B cell (primary cell): ENCODE data around the gene EEF1A1. TPM values are rescaled to one million over a fixed set of nuclear protein-coding genes. Genes with fewer than 3 reads are reported as not detected.
"Not testable (repeated sequence)": the region's sequence is repeated elsewhere in the genome, so short reads cannot be mapped to it uniquely, and the experiment has no call there.

Source experiments
- ATAC-seq: fragments of 200-7000 bp; cut with Tn5 transposase; one replicate; pipeline ENCODE4 v1.10.0; 2021; ENCODE audit warnings: low read depth, mild to moderate bottlenecking, moderate number of reproducible peaks, moderate library complexity
- CTCF ChIA-PET: fragments of 350-600 bp; sonication (Branson Sonifier 250); formaldehyde crosslinking; loops from one replicate; lab custom pipeline; 2021; ENCODE audit warnings: antibody characterized with exemption, inconsistent platforms; lab: Charles Lee
- POLR2A ChIA-PET: fragments of 350-600 bp; sonication (Branson Sonifier 250); formaldehyde crosslinking; loops from one replicate; lab custom pipeline; 2021; ENCODE audit warnings: antibody characterized with exemption; lab: Charles Lee
- DNase-seq: peaks from one replicate; pipeline ENCODE4 v3.0.0; 2013
- H2AFZ ChIP-seq: 2 replicates; pipeline ENCODE4 v1.6.1; 2012; ENCODE audit warnings: mild to moderate bottlenecking, low read depth, low read length; ENCODE audit not compliant: insufficient read depth, poor library complexity, severe bottlenecking
- H3K27ac ChIP-seq, 2 donors: 1 replicate in 1 of 2; 2 replicates in 1 of 2; pipeline ENCODE4 v1.5.1; 2012 to 2013; ENCODE audit warnings: low read length in 2 of 2, mild to moderate bottlenecking in 2 of 2, moderate library complexity in 1 of 2
- H3K27me3 ChIP-seq, 4 experiments: fragments of 200-600 bp in 1 of 4; sonication (generic) in 1 of 4; replicated peaks in 1 of 4; 1 replicate in 2 of 4; 2 replicates in 2 of 4; pipeline versions ENCODE4 v1.6.1 to v1.7.0; 2013 to 2016; ENCODE audit warnings: low read length in 3 of 4, mild to moderate bottlenecking in 2 of 4, mixed read lengths in 1 of 4, moderate library complexity in 1 of 4; ENCODE audit not compliant: insufficient read depth in 4 of 4, control insufficient read depth in 3 of 4; ENCODE audit errors: control extremely low read depth in 1 of 4
- H3K36me3 ChIP-seq, 2 experiments: replicated peaks in 1 of 2; 1 replicate in 1 of 2; 2 replicates in 1 of 2; pipeline versions ENCODE4 v1.6.1 to v1.7.1; 2013; ENCODE audit warnings: low read length in 1 of 2; ENCODE audit not compliant: insufficient read depth in 2 of 2, control insufficient read depth in 1 of 2; ENCODE audit errors: control extremely low read depth in 1 of 2, extremely low read depth in 1 of 2
- H3K4me1 ChIP-seq, 2 donors: fragments of 200-600 bp in 1 of 2; sonication (generic) in 1 of 2; 1 replicate in 1 of 2; 2 replicates in 1 of 2; pipeline versions ENCODE4 v1.5.1 to v1.6.1; 2013 to 2017; ENCODE audit warnings: low read length in 2 of 2; ENCODE audit not compliant: control insufficient read depth in 2 of 2, insufficient read depth in 2 of 2
- H3K4me2 ChIP-seq: replicated peaks from 2 replicates; pipeline ENCODE3; 2012; ENCODE audit warnings: mild to moderate bottlenecking, low read depth, low read length; ENCODE audit not compliant: poor library complexity, severe bottlenecking
- H3K4me3 ChIP-seq, 5 experiments: fragments of 200-600 bp in 1 of 5; sonication (generic) in 1 of 5; 1 replicate in 3 of 5; 2 replicates in 2 of 5; pipeline versions ENCODE4 v1.5.1 to v1.7.0; 2011 to 2016; ENCODE audit warnings: low read length in 4 of 5, mild to moderate bottlenecking in 4 of 5, low read depth in 2 of 5, control low read depth in 1 of 5, moderate library complexity in 1 of 5; ENCODE audit not compliant: insufficient read depth in 1 of 5; ENCODE audit errors: control extremely low read depth in 1 of 5, extremely low read depth in 1 of 5
- H3K79me2 ChIP-seq: fragments of 200-600 bp; sonication (generic); one replicate; pipeline ENCODE4 v1.6.0; 2016; ENCODE audit warnings: low read length; ENCODE audit not compliant: control insufficient read depth, insufficient read depth
- H3K9ac ChIP-seq: fragments of 200-600 bp; sonication (generic); 2 replicates; pipeline ENCODE4 v1.6.1; 2017; ENCODE audit warnings: mild to moderate bottlenecking, low read length, moderate library complexity
- H3K9me3 ChIP-seq, 3 donors: one replicate each; pipeline versions ENCODE4 v1.6.1 to v1.7.1; 2013; ENCODE audit warnings: low read length in 2 of 3; ENCODE audit not compliant: control insufficient read depth in 2 of 3, insufficient read depth in 1 of 3; ENCODE audit errors: control extremely low read depth in 1 of 3
- H4K20me1 ChIP-seq: 2 replicates; pipeline ENCODE4 v1.6.0; 2012; ENCODE audit warnings: mild to moderate bottlenecking, low read length; ENCODE audit not compliant: insufficient read depth, control insufficient read depth, poor library complexity, severe bottlenecking
- H3K27ac Mint-ChIP-seq: one replicate; pipeline ENCODE4 v1.8.0; 2021; ENCODE audit warnings: mixed read lengths
- H3K27me3 Mint-ChIP-seq: one replicate; pipeline ENCODE4 v1.8.0; 2021; ENCODE audit warnings: mixed read lengths
- H3K4me1 Mint-ChIP-seq: one replicate; pipeline ENCODE4 v1.8.0; 2021; ENCODE audit warnings: mixed read lengths
- H3K4me3 Mint-ChIP-seq: one replicate; pipeline ENCODE4 v1.8.0; 2021; ENCODE audit warnings: mixed read lengths
- H3K9me3 Mint-ChIP-seq: one replicate; pipeline ENCODE4 v1.8.0; 2022; ENCODE audit warnings: mixed read lengths; ENCODE audit not compliant: insufficient read depth
- EZH2 ChIP-seq: IDR thresholded peaks from 2 replicates; pipeline ENCODE4 v1.6.1; 2012; ENCODE audit warnings: borderline replicate concordance, low read depth, mild to moderate bottlenecking, moderate library complexity, low read length; ENCODE audit not compliant: insufficient read depth, poor library complexity, severe bottlenecking
- WGBS: methylation state at CpG from one replicate; pipeline ENCODE4 v1.1.5; 2013; ENCODE audit warnings: missing lambda C conversion rate; ENCODE audit not compliant: insufficient coverage; 5-methylcytosine and 5-hydroxymethylcytosine counted together
- intact Hi-C: fragments of 100-400 bp; cut with micrococcal nuclease; formaldehyde crosslinking; loops from one replicate; pipeline ENCODE4 v1.10.0; 2022
- polyA plus RNA-seq: library from polyadenylated mRNA; depleted of rRNA; stranded (reverse); fragments of >200 nt; gene quantifications from 2 replicates; pipeline ENCODE4 v1.2.3, GENCODE V29; 2012
- total RNA-seq, 2 donors: library from RNA; stranded (reverse); fragments of 120-200 nt in 1 of 2; gene quantifications; 1 replicate in 1 of 2; 2 replicates in 1 of 2; pipeline versions ENCODE4 v1.2.3 to v1.2.4, GENCODE V29; 2013 to 2022
- TF ChIP-seq, protein P1 (sequence below): fragments of 200-600 bp; IDR thresholded peaks from one replicate; pipeline ENCODE4 v1.8.0; 2022; ENCODE audit warnings: antibody characterized with exemption, mild to moderate bottlenecking

The EEF1A1 gene
- total and polyA plus RNA-seq, 2 donors (not counting 1 experiment from before 2014, with no cell fraction given) = 9,671 to 12,769 TPM

DNA sequence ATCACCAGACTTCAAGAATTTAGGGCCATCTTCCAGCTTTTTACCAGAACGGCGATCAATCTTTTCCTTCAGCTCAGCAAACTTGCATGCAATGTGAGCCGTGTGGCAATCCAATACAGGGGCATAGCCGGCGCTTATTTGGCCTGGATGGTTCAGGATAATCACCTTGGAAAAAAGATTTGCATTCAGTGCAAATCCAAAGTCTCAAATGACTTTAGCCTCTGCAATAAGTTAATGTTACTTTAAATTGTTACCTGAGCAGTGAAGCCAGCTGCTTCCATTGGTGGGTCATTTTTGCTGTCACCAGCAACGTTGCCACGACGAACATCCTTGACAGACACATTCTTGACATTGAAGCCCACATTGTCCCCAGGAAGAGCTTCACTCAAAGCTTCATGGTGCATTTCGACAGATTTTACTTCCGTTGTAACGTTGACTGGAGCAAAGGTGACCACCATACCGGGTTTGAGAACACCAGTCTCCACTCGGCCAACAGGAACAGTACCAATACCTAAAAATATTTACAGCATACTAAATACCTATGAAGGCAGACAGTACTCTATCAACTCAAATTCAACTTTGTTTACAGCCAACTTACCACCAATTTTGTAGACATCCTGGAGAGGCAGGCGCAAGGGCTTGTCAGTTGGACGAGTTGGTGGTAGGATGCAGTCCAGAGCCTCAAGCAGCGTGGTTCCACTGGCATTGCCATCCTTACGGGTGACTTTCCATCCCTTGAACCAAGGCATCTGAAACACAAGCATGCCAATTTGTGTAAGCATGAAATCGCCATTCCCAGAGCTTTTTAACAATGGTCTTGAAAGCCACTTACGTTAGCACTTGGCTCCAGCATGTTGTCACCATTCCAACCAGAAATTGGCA is 2.5 kb downstream of the EEF1A1 start:
- ChIA-PET CTCF (interaction anchor here (1.2 to 11.4 kb wide), 3 partner anchors 18 to 135 kb away, joined by 3 to 261 read pairs (median 14); partner anchors contain the start of gene SLC17A5), POLR2A (interaction anchor here (1.4 to 4.2 kb wide), 2 partner anchors 93 to 135 kb away, joined by 10 to 49 read pairs; partner anchors contain the start of gene SLC17A5)
- peak overlapping the region; percentile 77 for H3K27ac Mint-ChIP-seq
- H3K27ac ChIP-seq, H3K9me3 Mint-ChIP-seq, DNase-seq, H3K9me3 ChIP-seq, H3K27me3 ChIP-seq, H3K27me3 Mint-ChIP-seq, H2AFZ ChIP-seq, ATAC-seq, intact Hi-C loops: not testable (repeated sequence)
- H3K4me3 Mint-ChIP-seq = peak overlapping the region; percentile 97
- Histone ChIP-seq H3K4me2 (peak overlapping the region; percentile 84), H3K4me1 (peaks cover 60 to 74% of the 10 kb centered on the region in 2 donors), H3K9ac (peak overlapping the region; percentile 100), H3K36me3 (peaks cover 16 to 52% of the 10 kb centered on the region in 2 experiments), H3K79me2 (peaks cover 39% of the 10 kb centered on the region), H3K4me3 (peak overlapping the region in 2 of 5 experiments; percentile 23 to 98), H4K20me1 (peaks cover 58% of the 10 kb centered on the region)
- 47% methylated on average over 2 of the region's 19 CpGs for WGBS
- H3K4me1 Mint-ChIP-seq = peaks cover 69% of the 10 kb centered on the region

- H3K36me3 ChIP-seq = peaks cover 16 to 52% of the 10 kb centered on the region in 2 experiments
- no peaks in the 10 kb centered on the region for H3K27me3 ChIP-seq
- H3K9me3 ChIP-seq = no peaks in the 10 kb centered on the region
- peak; percentile 33 for DNase-seq
- ATAC-seq = no peak
- CTCF ChIA-PET = interaction anchor here (0.6 to 11.4 kb wide), 11 partner anchors 12 to 222 kb away, joined by 3 to 261 read pairs (median 3); partner anchors contain the start of gene MTO1
- Mint-ChIP-seq H3K9me3 (no peaks in the 10 kb centered on the region), H3K27ac (peak overlapping the region; percentile 70), H3K27me3 (no peaks in the 10 kb centered on the region), H3K4me1 (peaks cover 63% of the 10 kb centered on the region), H3K4me3 (peak overlapping the region; percentile 47)
- WGBS = 35% methylated on average over 2 of the region's 4 CpGs
- H2AFZ ChIP-seq = no peak overlapping the region
- H3K4me2 ChIP-seq = peak overlapping the region; percentile 42
- H3K4me3 ChIP-seq = no peak overlapping the region
- POLR2A ChIA-PET = interaction anchor here (0.7 to 1.0 kb wide), 2 partner anchors 136 to 1768 kb away, joined by 3 read pairs; no protein-coding TSS in a partner anchor
- peaks cover 24% of the 10 kb centered on the region for H3K79me2 ChIP-seq
- H3K9ac ChIP-seq = peak overlapping the region; percentile 1
- no peak for TF ChIP-seq EZH2
- TF ChIP-seq, protein P1, sequence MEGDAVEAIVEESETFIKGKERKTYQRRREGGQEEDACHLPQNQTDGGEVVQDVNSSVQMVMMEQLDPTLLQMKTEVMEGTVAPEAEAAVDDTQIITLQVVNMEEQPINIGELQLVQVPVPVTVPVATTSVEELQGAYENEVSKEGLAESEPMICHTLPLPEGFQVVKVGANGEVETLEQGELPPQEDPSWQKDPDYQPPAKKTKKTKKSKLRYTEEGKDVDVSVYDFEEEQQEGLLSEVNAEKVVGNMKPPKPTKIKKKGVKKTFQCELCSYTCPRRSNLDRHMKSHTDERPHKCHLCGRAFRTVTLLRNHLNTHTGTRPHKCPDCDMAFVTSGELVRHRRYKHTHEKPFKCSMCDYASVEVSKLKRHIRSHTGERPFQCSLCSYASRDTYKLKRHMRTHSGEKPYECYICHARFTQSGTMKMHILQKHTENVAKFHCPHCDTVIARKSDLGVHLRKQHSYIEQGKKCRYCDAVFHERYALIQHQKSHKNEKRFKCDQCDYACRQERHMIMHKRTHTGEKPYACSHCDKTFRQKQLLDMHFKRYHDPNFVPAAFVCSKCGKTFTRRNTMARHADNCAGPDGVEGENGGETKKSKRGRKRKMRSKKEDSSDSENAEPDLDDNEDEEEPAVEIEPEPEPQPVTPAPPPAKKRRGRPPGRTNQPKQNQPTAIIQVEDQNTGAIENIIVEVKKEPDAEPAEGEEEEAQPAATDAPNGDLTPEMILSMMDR = no peak
- peaks cover 58% of the 10 kb centered on the region for H4K20me1 ChIP-seq
- intact Hi-C loops = no loop called here
- peak overlapping the region in 1 of 2 donors; percentile 0 for H3K27ac ChIP-seq
- peaks cover 46 to 59% of the 10 kb centered on the region in 2 donors for H3K4me1 ChIP-seq
Observed at GRCh38 chr6:73516514-73517489, 4.0 kb downstream of the EEF1A1 start.
